HUDEP-2 (cell line): ENCODE results near the gene SLC25A11.

Experiments
- DNase-seq, 76 experiments: peaks; one replicate each; lab custom pipeline; 2025; ENCODE audit not compliant: unreplicated experiment in 76 of 76; lab: John Stamatoyannopoulos, UW

Gene SLC25A11

GRCh38 chr17:4947010-4947410 lies 7.2 kb upstream of the SLC25A11 start:
- no peak for DNase-seq

DNA sequence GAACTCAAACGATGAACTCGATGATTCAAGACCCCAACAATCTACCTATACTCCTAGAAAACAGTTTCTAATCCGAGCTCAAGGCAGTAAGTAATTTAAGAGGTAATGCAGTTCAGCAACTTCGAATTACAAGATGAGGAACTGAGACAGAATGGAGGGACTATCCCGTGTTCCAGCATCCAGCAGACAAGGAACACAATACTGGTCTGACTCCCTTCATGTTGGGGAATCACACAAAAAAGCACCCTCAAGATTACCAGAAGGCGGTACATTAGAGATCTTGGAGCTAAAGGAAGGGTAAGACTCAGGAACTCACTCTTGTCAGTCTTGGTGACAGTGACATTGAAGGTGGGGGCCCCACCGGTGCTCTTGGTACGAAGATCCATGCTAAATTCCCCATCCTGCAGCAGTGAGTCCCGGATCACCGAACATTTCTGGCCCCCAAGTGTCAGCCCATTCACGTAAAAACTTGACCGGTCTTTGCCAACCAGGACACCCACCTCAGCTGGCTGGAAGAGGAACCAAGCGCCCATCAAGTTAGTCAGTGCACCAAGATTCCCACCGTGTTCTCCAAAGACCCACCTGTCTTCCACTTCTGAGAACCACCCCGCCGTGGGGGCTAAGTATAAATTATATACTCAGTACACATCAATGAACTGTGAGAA lies 6.6 kb upstream of the SLC25A11 start:
- peak in 1 of 76 experiments; percentile 12 for DNase-seq

GRCh38 chr17:4945944-4946280 lies 6.1 kb upstream of the SLC25A11 start:
- no peak for DNase-seq

GRCh38 chr17:4945176-4945943 lies 5.5 kb upstream of the SLC25A11 start:
- DNase-seq: peak in 72 of 76 experiments; percentile 29 to 86 (median 71)

- DNase-seq: peak in 1 of 76 experiments; percentile 22
Measured at GRCh38 chr17:4944554-4945175, 4.8 kb upstream of the SLC25A11 start.

DNA sequence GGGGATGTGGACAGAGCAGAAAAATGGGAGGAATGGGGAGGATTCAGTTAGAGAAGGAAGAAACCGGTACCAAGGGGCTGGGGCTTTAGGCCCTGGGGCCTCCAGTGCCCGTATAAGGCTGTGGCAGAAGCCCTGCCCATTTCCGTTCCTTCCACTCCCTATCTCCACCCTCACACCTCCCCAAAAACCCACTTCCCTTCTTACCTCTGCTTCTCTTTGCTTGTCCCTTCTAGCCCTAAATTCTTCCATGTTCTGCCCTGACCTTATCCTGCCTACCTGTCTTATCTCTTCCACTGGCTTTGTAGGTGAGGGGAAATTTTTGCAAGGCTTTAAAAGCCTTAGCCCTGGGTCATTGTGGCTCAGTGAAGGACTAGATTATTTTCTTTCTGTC lies 4.3 kb upstream of the SLC25A11 start:
- peak in 27 of 76 experiments; percentile 3 to 56 (median 26) for DNase-seq

DNA sequence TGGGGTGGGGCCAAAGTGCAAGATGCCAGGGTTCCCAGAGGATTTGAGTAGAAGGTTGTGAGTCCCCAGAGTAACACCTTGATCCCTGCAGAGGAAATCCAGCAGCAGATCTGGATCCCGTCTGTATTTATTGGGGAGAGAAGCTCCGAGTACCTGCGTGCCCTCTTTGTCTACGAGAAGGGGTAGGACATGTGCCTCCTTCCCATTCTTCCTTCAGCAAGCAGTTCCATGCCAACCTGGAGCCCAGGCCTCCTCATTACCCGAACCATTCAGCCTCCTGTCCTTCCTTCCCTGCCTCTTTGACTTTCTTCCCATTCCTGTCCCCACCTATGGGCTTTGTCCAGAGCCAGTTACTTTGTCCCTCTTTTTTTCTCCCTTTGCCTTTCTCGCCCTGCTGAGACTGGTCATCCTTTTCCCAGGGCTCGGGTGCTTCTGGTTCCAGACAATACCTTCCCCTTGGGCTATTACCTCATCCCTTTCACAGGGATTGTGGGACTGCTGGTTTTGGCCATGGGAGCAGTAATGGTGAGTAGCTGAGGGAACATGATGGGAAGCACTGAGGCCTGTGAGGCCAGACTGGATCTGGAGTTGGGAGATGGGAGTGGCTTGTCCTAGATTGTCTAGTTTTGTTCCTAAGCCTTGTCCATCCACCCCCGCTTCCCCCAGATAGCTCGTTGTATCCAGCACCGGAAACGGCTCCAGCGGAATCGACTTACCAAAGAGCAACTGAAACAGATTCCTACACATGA lies 3.1 kb upstream of the SLC25A11 start:
- DNase-seq: no peak

- no peak for DNase-seq
Measured at GRCh38 chr17:4941319-4941610, 1.4 kb upstream of the SLC25A11 start.

DNA sequence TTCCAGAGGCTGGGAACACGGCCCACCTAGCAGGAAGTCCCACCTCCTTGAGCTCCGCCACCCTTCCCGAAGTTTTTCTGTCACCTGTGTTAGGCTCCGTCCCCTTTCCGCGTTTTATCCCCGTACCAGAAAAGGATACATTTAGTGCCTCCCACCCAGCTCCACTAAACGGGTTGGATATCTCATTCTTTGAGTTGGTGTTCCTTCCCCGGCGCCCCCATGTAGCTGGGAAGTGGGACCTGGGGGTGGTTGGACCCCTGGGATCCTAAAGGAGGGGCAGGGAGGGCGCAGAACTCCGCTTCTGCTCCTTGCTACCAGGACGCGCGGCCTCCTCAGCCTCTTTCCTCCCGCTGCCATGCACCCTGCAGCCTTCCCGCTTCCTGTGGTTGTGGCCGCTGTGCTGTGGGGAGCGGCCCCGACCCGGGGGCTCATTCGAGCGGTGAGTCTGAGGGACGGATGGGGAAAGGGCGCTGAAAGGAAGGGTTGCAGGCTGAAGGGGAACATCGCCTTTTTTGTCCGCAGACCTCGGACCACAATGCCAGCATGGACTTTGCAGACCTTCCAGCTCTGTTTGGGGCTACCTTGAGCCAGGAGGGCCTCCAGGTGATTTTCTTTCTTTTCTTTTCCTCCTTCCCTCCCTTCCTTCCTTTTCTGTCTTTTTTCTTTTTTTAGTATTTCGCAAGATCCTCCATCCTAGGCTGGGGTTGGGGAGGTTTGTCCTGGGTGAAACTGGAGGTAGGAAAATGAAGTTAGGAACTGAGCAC lies 891 bp upstream of the SLC25A11 start:
- DNase-seq: peak in 7 of 76 experiments; percentile 22 to 84 (median 59)

- peak in 2 of 76 experiments; percentile 8 to 43 for DNase-seq
Measured at GRCh38 chr17:4939546-4939795, 375 bp downstream of the SLC25A11 start.

DNA sequence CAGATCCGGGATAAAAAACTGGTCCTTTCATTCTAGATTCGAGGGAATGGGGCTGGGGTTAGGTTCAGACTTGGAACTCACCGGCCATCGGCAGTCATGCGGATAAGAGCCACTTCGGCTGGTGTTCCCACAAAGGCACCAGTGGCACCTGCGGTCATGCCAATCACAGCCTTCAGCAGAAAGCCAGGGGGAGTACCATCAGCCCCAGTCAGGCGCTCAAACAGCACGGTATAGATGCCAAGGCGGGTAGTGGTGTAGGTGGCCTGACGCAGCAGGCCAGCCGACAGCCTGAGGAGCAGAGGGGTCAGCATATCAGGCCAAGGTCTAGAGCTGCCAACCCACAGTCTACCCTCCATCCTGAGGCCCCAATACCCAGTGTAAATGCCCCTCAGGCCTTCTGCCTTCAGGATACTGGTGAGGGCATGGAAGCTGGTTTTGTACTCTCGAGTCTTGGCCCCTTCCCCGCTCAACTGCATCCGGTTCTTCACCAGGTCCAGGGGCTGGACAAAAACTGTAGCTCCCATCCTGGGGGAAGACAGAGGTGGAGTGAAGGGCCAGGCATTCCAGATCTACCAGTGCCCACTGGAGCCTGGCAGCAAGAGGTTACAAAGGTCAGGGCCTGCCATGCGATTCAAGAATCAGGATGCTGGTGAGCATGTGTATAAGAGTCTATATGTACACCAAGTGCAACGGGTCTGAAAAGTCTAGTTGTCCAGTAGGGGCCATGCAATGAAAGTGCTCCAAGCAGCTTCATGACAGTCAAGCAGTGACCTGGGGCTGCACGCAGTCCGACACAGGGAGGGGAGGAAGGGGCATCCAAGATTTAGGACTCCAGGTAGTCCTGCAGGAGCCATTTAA lies 929 bp downstream of the SLC25A11 start:
- peak in 2 of 76 experiments; percentile 28 to 52 for DNase-seq

GRCh38 chr17:4938069-4938491 lies 1.8 kb downstream of the SLC25A11 start:
- no peak for DNase-seq

- DNase-seq: no peak
Measured at GRCh38 chr17:4937553-4937952, 2.3 kb downstream of the SLC25A11 start.

DNA sequence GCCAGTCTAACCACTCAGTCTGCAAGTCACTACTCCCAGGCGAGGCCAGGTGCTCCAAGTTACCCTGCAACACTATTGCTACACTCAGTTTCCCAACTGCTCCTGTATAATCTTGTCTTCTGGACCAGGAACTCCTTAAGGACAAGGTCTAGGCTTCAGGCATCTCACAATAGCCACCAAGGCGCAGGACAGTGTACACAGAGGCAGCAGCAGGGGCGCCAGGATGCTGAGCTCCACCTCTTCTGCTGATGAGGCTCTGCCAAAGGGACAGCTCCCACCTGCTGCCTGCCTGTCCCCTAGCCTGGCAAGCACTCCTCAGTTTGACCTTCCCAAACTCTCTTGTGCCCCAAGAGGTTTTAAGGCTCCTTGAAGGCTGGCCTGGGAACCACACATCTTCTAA lies 3.4 kb downstream of the SLC25A11 start:
- no peak for DNase-seq

GRCh38 chr17:4935650-4936049 lies 4.2 kb downstream of the SLC25A11 start:
- no peak for DNase-seq

GRCh38 chr17:4934173-4934979 lies 5.5 kb downstream of the SLC25A11 start:
- DNase-seq: peak in 15 of 76 experiments; percentile 4 to 54 (median 20)

- DNase-seq: no peak
Measured at GRCh38 chr17:4933646-4934045, 6.2 kb downstream of the SLC25A11 start.

DNA sequence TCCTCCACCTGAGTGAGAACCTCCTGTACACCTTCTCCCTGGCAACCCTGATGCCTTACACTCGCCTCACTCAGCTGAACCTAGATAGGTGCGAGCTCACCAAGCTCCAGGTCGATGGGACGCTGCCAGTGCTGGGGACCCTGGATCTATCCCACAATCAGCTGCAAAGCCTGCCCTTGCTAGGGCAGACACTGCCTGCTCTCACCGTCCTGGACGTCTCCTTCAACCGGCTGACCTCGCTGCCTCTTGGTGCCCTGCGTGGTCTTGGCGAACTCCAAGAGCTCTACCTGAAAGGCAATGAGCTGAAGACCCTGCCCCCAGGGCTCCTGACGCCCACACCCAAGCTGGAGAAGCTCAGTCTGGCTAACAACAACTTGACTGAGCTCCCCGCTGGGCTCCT lies 7.1 kb downstream of the SLC25A11 start:
- DNase-seq: no peak

GRCh38 chr17:4931963-4932362 lies 7.9 kb downstream of the SLC25A11 start, which contains the start of gene GP1BA:
Gene GP1BA, plus strand, starts transcription at chr17:4932277. Its CDS starts 328 bp downstream, at chr17:4932605.
- no peak for DNase-seq
